Measurements from ENCODE around the gene PSAPL1.

Gene PSAPL1

GRCh38 chr4:7434766-7435150, at the start of gene PSAPL1:
PSAPL1 (minus strand) TSS chr4:7434930; CDS start chr4:7434879, 51 bp downstream.
- DNase-seq = peak; percentile 22 to 55 (median 33)

GRCh38 chr4:7481227-7481626, 46.5 kb upstream of the PSAPL1 start:
- no peak for DNase-seq

GRCh38 chr4:7480423-7480822, 45.7 kb upstream of the PSAPL1 start:
- DNase-seq = no peak

- DNase-seq = no peak
Measured at GRCh38 chr4:7478665-7479064, 43.9 kb upstream of the PSAPL1 start.

GRCh38 chr4:7477695-7478094, 43.0 kb upstream of the PSAPL1 start:
- no peak for DNase-seq

- DNase-seq = no peak
Measured at GRCh38 chr4:7476820-7477219, 42.1 kb upstream of the PSAPL1 start.

- DNase-seq = no peak
Measured at GRCh38 chr4:7475207-7475606, 40.5 kb upstream of the PSAPL1 start.

GRCh38 chr4:7474320-7474719, 39.6 kb upstream of the PSAPL1 start:
- DNase-seq = no peak

- DNase-seq = no peak
Measured at GRCh38 chr4:7473081-7473480, 38.4 kb upstream of the PSAPL1 start.

- DNase-seq = no peak
Measured at GRCh38 chr4:7472442-7473013, 37.8 kb upstream of the PSAPL1 start.

GRCh38 chr4:7470522-7471128, 35.9 kb upstream of the PSAPL1 start:
- DNase-seq = no peak

- DNase-seq = no peak
Measured at GRCh38 chr4:7470111-7470510, 35.4 kb upstream of the PSAPL1 start.

GRCh38 chr4:7469023-7469422, 34.3 kb upstream of the PSAPL1 start:
- DNase-seq = no peak

GRCh38 chr4:7467471-7467870, 32.7 kb upstream of the PSAPL1 start:
- no peak for DNase-seq

GRCh38 chr4:7466904-7467303, 32.2 kb upstream of the PSAPL1 start:
- no peak for DNase-seq

- no peak for DNase-seq
Measured at GRCh38 chr4:7466215-7466614, 31.5 kb upstream of the PSAPL1 start.

- DNase-seq = no peak
Measured at GRCh38 chr4:7465017-7465416, 30.3 kb upstream of the PSAPL1 start.

GRCh38 chr4:7464259-7464655, 29.5 kb upstream of the PSAPL1 start:
- no peak for DNase-seq

GRCh38 chr4:7463566-7464258, 29.0 kb upstream of the PSAPL1 start:
- DNase-seq = no peak

- DNase-seq = no peak
Measured at GRCh38 chr4:7462509-7462971, 27.8 kb upstream of the PSAPL1 start.

- no peak for DNase-seq
Measured at GRCh38 chr4:7461230-7461629, 26.5 kb upstream of the PSAPL1 start.

- no peak for DNase-seq
Measured at GRCh38 chr4:7460566-7460965, 25.8 kb upstream of the PSAPL1 start.

- no peak for DNase-seq
Measured at GRCh38 chr4:7459471-7459870, 24.7 kb upstream of the PSAPL1 start.

- no peak for DNase-seq
Measured at GRCh38 chr4:7458477-7458876, 23.7 kb upstream of the PSAPL1 start.

GRCh38 chr4:7458066-7458425, 23.3 kb upstream of the PSAPL1 start:
- DNase-seq = no peak
